G401 (cell line): ENCODE measurements around the gene KLHL26. TPM values are rescaled to one million over a fixed set of nuclear protein-coding genes. Genes with fewer than 3 reads are reported as not detected.

Experiments
- DNase-seq: peaks from one replicate; pipeline ENCODE4 v3.0.0-alpha.2; 2015; ENCODE audit warnings: low spot score
- in situ Hi-C: cut with HindIII; loops from 2 replicates; pipeline ENCODE4 v1.10.0; 2016; ENCODE audit warnings: low sequenced_read_pairs, mixed read lengths
- total RNA-seq: library from RNA; depleted of rRNA; stranded (reverse); fragments of >200 nt; shearing (Covaris generic); gene quantifications from 2 replicates; pipeline ENCODE4 v1.2.3, GENCODE V29; 2014

Gene KLHL26
- total RNA-seq, 1 experiment from 2014 or later, result 8.3 TPM

GRCh38 chr19:18639706-18640243 lies 2.9 kb downstream of the KLHL26 start:
- in situ Hi-C loops, result no loop called here
- DNase-seq, result no peak

- in situ Hi-C loops, result no loop called here
- DNase-seq, result no peak
Observed at GRCh38 chr19:18644196-18645034, 7.6 kb downstream of the KLHL26 start.

GRCh38 chr19:18645035-18645511 lies 8.2 kb downstream of the KLHL26 start:
- in situ Hi-C loops, result no loop called here
- no peak for DNase-seq

- in situ Hi-C loops, result no loop called here
- DNase-seq, result no peak
Observed at GRCh38 chr19:18646535-18647370, 9.9 kb downstream of the KLHL26 start.

GRCh38 chr19:18647371-18647767 lies 10.5 kb downstream of the KLHL26 start:
- in situ Hi-C loops, result no loop called here
- DNase-seq, result no peak

GRCh38 chr19:18647807-18648206 lies 11.0 kb downstream of the KLHL26 start:
- no peak for DNase-seq
- in situ Hi-C loops, result no loop called here

GRCh38 chr19:18648973-18649315 lies 12.1 kb downstream of the KLHL26 start:
- no peak for DNase-seq
- in situ Hi-C loops, result no loop called here

- DNase-seq, result peak; percentile 52
- in situ Hi-C loops, result no loop called here
Observed at GRCh38 chr19:18649371-18650020, 12.7 kb downstream of the KLHL26 start.

GRCh38 chr19:18650021-18650390 lies 13.2 kb downstream of the KLHL26 start:
- in situ Hi-C loops, result no loop called here
- peak; percentile 56 for DNase-seq

GRCh38 chr19:18650468-18651041 lies 13.7 kb downstream of the KLHL26 start:
- in situ Hi-C loops, result no loop called here
- DNase-seq, result peak; percentile 56

GRCh38 chr19:18651300-18651699 lies 14.5 kb downstream of the KLHL26 start:
- in situ Hi-C loops, result no loop called here
- DNase-seq, result no peak

GRCh38 chr19:18651733-18652132 lies 14.9 kb downstream of the KLHL26 start:
- DNase-seq, result no peak
- in situ Hi-C loops, result no loop called here

- no peak for DNase-seq
- in situ Hi-C loops, result no loop called here
Observed at GRCh38 chr19:18653853-18654252, 17.0 kb downstream of the KLHL26 start.

GRCh38 chr19:18654469-18654868 lies 17.6 kb downstream of the KLHL26 start:
- no peak for DNase-seq
- in situ Hi-C loops, result no loop called here

GRCh38 chr19:18655173-18655844 lies 18.5 kb downstream of the KLHL26 start:
- no peak for DNase-seq
- in situ Hi-C loops, result no loop called here

GRCh38 chr19:18656337-18657086 lies 19.7 kb downstream of the KLHL26 start:
- no peak for DNase-seq
- in situ Hi-C loops, result no loop called here

- DNase-seq, result peak; percentile 54
- in situ Hi-C loops, result no loop called here
Observed at GRCh38 chr19:18657590-18658365, 20.9 kb downstream of the KLHL26 start.
